ENCODE measurements around the gene SMG7.
A peak's percentile ranks its signal among the peaks of the same experiment; 100 is the strongest.

SMG7 gene

GRCh38 chr1:183470147-183470960, 1.9 kb upstream of the SMG7 start:
- peak; percentile 90 to 92 for DNase-seq

- peak; percentile 74 to 79 for DNase-seq
Measured at GRCh38 chr1:183470961-183471742, 1.1 kb upstream of the SMG7 start.

- DNase-seq = peak; percentile 97 to 98
Measured at GRCh38 chr1:183471743-183472487, 384 bp upstream of the SMG7 start.

- no peak for DNase-seq
Measured at GRCh38 chr1:183473217-183473536, 878 bp downstream of the SMG7 start.

GRCh38 chr1:183476081-183476480, 3.8 kb downstream of the SMG7 start:
- DNase-seq = no peak

- peak in 1 of 2 donors; percentile 19 for DNase-seq
Measured at GRCh38 chr1:183477986-183478781, 5.9 kb downstream of the SMG7 start.

GRCh38 chr1:183480971-183481441, 8.7 kb downstream of the SMG7 start:
- DNase-seq = no peak

- DNase-seq = no peak
Measured at GRCh38 chr1:183483224-183483623, 10.9 kb downstream of the SMG7 start.

- DNase-seq = no peak
Measured at GRCh38 chr1:183484254-183484653, 12.0 kb downstream of the SMG7 start.

- no peak for DNase-seq
Measured at GRCh38 chr1:183484851-183485250, 12.6 kb downstream of the SMG7 start.

GRCh38 chr1:183487674-183488442, 15.6 kb downstream of the SMG7 start:
- no peak for DNase-seq

GRCh38 chr1:183490932-183491331, 18.6 kb downstream of the SMG7 start:
- DNase-seq = no peak

GRCh38 chr1:183493540-183494245, 21.4 kb downstream of the SMG7 start:
- no peak for DNase-seq

- DNase-seq = no peak
Measured at GRCh38 chr1:183495420-183495819, 23.1 kb downstream of the SMG7 start.

- DNase-seq = no peak
Measured at GRCh38 chr1:183497218-183497617, 24.9 kb downstream of the SMG7 start.

- DNase-seq = no peak
Measured at GRCh38 chr1:183498342-183498991, 26.2 kb downstream of the SMG7 start.

- DNase-seq = no peak
Measured at GRCh38 chr1:183505454-183506089, 33.3 kb downstream of the SMG7 start.

GRCh38 chr1:183506561-183506960, 34.3 kb downstream of the SMG7 start:
- no peak for DNase-seq

GRCh38 chr1:183508694-183509093, 36.4 kb downstream of the SMG7 start:
- no peak for DNase-seq

GRCh38 chr1:183512450-183512849, 40.2 kb downstream of the SMG7 start:
- no peak for DNase-seq
